ENCODE measurements around the gene CCDC68. TPM values are rescaled to one million over a fixed set of nuclear protein-coding genes. Genes with fewer than 3 reads are reported as not detected.
A peak's percentile ranks its signal among the peaks of the same experiment; 100 is the strongest.

The CCDC68 gene
- polyA plus RNA-seq, 2 of the 4 experiments (the other 2 are of a cell fraction) = 3.1 to 12.4 TPM

DNA sequence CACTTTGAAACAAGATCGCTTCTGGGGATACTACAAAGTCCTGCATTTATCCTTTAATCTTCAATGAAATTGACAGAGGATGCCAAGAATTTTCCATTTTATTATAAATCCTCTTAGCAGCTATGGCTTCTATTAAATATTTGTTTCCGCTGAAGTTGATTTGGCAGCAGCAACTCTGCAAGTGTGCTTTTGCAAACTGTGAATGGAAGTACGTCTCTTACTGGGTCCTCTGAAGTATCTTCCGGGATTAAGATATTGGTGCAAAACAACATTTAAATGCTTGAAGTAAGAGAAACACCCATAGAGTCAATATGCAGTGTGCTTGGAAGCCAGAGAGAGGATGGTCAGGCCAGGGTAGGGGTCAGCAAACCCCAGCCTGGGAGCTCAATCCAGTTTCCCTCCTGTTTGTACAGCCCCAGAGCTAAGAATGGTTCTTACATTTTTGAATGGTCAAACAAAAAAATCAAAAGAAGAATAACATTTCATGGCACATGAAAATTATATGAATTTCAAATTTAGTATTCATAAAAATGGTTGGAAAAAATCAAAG is 13.6 kb downstream of the CCDC68 start:
- ChIA-PET CTCF (interaction anchor here (1.0 kb wide), 1 partner anchor 11 kb away, joined by 3 read pairs; no protein-coding TSS in a partner anchor), POLR2A (no interaction called here)
- no peak for FAIRE-seq
- H3K27ac ChIP-seq = peak overlapping the region; percentile 75 to 84
- H3K9me3 ChIP-seq = no peaks in the 10 kb centered on the region
- peak overlapping the region; percentile 81 for H3K4me2 ChIP-seq
- H3K4me1 ChIP-seq = peaks cover 44% of the 10 kb centered on the region
- peak overlapping the region; percentile 37 for H3K4me3 ChIP-seq
- ATAC-seq = no peak
- DNase-seq (ENCODE audit: low read depth in 1 of 2, low spot score in 1 of 2) = no peak
- WGBS (ENCODE audit: missing lambda C conversion rate) = 59% methylated on average over 4 of the region's 4 CpGs
- TF ChIP-seq, protein P1, sequence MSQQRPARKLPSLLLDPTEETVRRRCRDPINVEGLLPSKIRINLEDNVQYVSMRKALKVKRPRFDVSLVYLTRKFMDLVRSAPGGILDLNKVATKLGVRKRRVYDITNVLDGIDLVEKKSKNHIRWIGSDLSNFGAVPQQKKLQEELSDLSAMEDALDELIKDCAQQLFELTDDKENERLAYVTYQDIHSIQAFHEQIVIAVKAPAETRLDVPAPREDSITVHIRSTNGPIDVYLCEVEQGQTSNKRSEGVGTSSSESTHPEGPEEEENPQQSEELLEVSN (IDR thresholded peaks at IDR 0.05; ENCODE audit: borderline replicate concordance, low read depth) = no peak
- TF ChIP-seq, protein P2, sequence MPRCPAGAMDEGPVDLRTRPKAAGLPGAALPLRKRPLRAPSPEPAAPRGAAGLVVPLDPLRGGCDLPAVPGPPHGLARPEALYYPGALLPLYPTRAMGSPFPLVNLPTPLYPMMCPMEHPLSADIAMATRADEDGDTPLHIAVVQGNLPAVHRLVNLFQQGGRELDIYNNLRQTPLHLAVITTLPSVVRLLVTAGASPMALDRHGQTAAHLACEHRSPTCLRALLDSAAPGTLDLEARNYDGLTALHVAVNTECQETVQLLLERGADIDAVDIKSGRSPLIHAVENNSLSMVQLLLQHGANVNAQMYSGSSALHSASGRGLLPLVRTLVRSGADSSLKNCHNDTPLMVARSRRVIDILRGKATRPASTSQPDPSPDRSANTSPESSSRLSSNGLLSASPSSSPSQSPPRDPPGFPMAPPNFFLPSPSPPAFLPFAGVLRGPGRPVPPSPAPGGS (IDR thresholded peaks at IDR 0.05) = no peak
- TF ChIP-seq RFX5 (IDR thresholded peaks at IDR 0.05) (no peak), NR3C1 (IDR thresholded peaks at IDR 0.05) (no peak), CBX2 (IDR thresholded peaks at IDR 0.05; ENCODE audit: borderline replicate concordance, low read depth) (no peak), EHF (CRISPR knock-in tag; IDR thresholded peaks at IDR 0.05) (no peak), HOXB5 (CRISPR knock-in tag; IDR thresholded peaks at IDR 0.05) (no peak), POLR2A (IDR thresholded peaks at IDR 0.05; ENCODE audit: low read length) (no peak), CEBPB (IDR thresholded peaks at IDR 0.05) (no peak), NPAS2 (CRISPR knock-in tag; IDR thresholded peaks at IDR 0.05; ENCODE audit: borderline replicate concordance) (no peak), CBX8 (IDR thresholded peaks at IDR 0.05) (no peak), NFE2L2 (conservative IDR thresholded peaks at IDR 0.05; ENCODE audit: low read length) (no peak), SMC3 (IDR thresholded peaks at IDR 0.05) (no peak), POLR2AphosphoS2 (conservative IDR thresholded peaks at IDR 0.05; ENCODE audit: low read length) (no peak), JUNB (IDR thresholded peaks at IDR 0.05) (no peak), SREBF2 (IDR thresholded peaks at IDR 0.05) (no peak)
- TF ChIP-seq, protein P3, sequence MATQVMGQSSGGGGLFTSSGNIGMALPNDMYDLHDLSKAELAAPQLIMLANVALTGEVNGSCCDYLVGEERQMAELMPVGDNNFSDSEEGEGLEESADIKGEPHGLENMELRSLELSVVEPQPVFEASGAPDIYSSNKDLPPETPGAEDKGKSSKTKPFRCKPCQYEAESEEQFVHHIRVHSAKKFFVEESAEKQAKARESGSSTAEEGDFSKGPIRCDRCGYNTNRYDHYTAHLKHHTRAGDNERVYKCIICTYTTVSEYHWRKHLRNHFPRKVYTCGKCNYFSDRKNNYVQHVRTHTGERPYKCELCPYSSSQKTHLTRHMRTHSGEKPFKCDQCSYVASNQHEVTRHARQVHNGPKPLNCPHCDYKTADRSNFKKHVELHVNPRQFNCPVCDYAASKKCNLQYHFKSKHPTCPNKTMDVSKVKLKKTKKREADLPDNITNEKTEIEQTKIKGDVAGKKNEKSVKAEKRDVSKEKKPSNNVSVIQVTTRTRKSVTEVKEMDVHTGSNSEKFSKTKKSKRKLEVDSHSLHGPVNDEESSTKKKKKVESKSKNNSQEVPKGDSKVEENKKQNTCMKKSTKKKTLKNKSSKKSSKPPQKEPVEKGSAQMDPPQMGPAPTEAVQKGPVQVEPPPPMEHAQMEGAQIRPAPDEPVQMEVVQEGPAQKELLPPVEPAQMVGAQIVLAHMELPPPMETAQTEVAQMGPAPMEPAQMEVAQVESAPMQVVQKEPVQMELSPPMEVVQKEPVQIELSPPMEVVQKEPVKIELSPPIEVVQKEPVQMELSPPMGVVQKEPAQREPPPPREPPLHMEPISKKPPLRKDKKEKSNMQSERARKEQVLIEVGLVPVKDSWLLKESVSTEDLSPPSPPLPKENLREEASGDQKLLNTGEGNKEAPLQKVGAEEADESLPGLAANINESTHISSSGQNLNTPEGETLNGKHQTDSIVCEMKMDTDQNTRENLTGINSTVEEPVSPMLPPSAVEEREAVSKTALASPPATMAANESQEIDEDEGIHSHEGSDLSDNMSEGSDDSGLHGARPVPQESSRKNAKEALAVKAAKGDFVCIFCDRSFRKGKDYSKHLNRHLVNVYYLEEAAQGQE (IDR thresholded peaks at IDR 0.05) = no peak

DNA sequence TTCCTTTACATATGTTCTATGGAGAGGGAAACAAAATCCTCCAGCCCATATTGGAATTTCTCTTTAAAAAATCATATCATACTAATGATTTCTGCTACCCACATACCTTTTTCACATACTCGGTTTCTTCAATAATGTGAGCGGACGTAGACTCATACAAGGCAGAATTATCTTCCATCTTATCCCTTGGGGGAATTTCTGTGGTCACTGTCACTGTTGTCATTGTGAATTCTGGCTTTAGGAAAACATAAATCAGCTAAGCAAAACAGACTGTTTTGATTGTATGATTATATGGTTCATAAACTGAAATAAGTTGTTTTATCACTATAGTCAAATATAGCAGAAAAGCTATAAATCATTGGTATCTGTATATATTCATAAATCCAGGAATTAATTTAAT is 16.7 kb downstream of the CCDC68 start:
- DNase-seq (ENCODE audit: low read depth in 1 of 2, low spot score in 1 of 2) (no peak), FAIRE-seq (no peak), ATAC-seq (no peak)
- H3K4me3 ChIP-seq = no peak overlapping the region
- 88% methylated on average over 3 of the region's 3 CpGs for WGBS (ENCODE audit: missing lambda C conversion rate)
- no peak overlapping the region for H3K4me2 ChIP-seq
- H3K9me3 ChIP-seq = no peaks in the 10 kb centered on the region
- peaks cover 21% of the 10 kb centered on the region for H3K4me1 ChIP-seq
- CTCF ChIA-PET = no interaction called here
- H3K27ac ChIP-seq = no peak overlapping the region
- POLR2A ChIA-PET = no interaction called here
- TF ChIP-seq HOXB5 (CRISPR knock-in tag; IDR thresholded peaks at IDR 0.05) (no peak), POLR2AphosphoS2 (conservative IDR thresholded peaks at IDR 0.05; ENCODE audit: low read length) (no peak), HEYL (CRISPR knock-in tag; IDR thresholded peaks at IDR 0.05) (no peak), FOSB (CRISPR knock-in tag; IDR thresholded peaks at IDR 0.05) (no peak), ZC3H11A (IDR thresholded peaks at IDR 0.05) (no peak), EP300 (IDR thresholded peaks at IDR 0.05) (no peak), NR3C1 (IDR thresholded peaks at IDR 0.05) (no peak), HDAC2 (IDR thresholded peaks at IDR 0.05) (no peak), RARB (CRISPR knock-in tag; IDR thresholded peaks at IDR 0.05) (no peak), RFX5 (IDR thresholded peaks at IDR 0.05) (no peak), JUN (IDR thresholded peaks at IDR 0.05) (no peak), TFCP2L1 (CRISPR knock-in tag; IDR thresholded peaks at IDR 0.05) (no peak), GATA3 (IDR thresholded peaks at IDR 0.05; ENCODE audit: borderline replicate concordance) (no peak)
- TF ChIP-seq, protein P2 (IDR thresholded peaks at IDR 0.05) = no peak
- TF ChIP-seq, protein P4, sequence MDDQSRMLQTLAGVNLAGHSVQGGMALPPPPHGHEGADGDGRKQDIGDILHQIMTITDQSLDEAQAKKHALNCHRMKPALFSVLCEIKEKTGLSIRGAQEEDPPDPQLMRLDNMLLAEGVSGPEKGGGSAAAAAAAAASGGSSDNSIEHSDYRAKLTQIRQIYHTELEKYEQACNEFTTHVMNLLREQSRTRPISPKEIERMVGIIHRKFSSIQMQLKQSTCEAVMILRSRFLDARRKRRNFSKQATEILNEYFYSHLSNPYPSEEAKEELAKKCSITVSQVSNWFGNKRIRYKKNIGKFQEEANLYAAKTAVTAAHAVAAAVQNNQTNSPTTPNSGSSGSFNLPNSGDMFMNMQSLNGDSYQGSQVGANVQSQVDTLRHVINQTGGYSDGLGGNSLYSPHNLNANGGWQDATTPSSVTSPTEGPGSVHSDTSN (IDR thresholded peaks at IDR 0.05) = no peak
- TF ChIP-seq, protein P5, sequence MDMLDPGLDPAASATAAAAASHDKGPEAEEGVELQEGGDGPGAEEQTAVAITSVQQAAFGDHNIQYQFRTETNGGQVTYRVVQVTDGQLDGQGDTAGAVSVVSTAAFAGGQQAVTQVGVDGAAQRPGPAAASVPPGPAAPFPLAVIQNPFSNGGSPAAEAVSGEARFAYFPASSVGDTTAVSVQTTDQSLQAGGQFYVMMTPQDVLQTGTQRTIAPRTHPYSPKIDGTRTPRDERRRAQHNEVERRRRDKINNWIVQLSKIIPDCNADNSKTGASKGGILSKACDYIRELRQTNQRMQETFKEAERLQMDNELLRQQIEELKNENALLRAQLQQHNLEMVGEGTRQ (IDR thresholded peaks at IDR 0.05) = no peak

Data from A549 (cell line).